IPS DF 4.7 (cell line): ENCODE measurements around the gene LBH.

ENCODE experiments used
- DNase-seq: peaks from one replicate; pipeline ENCODE4 v3.0.0-alpha.2; 2013; ENCODE audit warnings: low spot score; ENCODE audit errors: extremely low read depth

LBH gene

DNA sequence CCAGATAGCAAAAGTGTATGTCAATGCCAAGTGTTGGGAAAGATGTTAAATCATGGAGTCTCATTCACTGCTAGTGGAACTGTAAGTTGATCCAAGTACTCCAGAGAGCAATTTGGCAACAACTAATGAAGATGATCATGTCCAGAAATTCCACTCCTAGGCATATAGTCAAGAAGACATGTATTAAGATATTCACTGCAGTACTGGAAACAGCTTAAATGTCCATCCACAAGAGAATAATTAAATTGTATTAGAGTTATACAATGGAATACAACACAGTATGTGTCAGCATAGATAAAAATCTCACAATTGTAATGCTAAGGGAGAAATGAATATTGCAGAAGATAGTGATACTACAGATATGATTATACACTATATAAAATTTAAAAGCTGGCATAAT lies 15.2 kb upstream of the LBH start:
- DNase-seq = no peak

DNA sequence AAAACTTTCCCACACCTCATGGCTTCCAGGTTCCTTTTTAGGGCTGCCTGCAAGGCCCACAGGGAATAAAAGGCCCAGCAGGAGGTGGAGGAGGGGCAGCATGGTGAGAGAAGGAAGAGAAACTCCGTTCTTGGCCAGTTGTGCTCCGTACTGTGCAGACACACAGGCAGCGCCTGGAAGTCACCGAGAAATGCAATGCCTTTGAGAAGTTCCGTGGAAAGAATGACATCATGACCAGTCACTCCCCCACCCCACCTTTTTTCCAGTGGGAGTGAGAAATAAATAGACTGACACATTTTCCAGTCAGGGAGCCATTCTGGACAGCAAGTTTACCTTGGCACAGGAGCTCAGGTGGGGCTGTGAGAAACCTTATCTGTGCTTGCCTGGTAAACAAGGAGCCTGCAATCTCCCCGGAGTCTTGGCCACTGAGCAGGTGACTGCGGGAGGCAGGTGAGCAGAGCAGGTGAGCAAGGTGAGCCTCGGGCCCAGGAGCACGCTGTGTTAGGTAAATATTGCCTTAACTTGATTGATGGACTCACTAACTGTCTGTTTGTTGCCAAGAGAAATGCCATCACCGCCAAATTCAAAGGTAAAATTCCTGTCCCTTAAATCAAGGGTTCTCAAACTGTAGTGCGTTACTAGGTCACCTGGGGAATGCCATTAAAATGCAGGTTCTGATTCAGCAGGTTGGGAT lies 13.5 kb upstream of the LBH start:
- DNase-seq = no peak

DNA sequence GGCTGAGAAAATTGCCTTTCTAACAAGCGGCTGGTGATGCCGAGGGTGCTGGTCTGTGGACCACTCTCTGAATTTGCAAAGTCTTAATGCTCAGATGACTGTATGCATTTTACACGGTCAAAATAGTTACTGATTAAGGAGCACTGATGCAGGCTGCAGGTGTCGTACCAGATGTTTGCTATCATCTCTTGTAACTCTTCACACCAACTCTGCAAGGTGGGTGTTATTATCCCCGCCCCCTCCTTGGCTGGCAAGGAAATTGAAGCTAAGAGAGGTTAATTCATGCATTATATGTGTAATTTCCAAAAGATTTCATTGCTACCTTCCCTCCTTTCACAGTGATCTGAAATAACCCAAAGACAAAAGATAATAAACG lies 13.0 kb upstream of the LBH start:
- DNase-seq = no peak

DNA sequence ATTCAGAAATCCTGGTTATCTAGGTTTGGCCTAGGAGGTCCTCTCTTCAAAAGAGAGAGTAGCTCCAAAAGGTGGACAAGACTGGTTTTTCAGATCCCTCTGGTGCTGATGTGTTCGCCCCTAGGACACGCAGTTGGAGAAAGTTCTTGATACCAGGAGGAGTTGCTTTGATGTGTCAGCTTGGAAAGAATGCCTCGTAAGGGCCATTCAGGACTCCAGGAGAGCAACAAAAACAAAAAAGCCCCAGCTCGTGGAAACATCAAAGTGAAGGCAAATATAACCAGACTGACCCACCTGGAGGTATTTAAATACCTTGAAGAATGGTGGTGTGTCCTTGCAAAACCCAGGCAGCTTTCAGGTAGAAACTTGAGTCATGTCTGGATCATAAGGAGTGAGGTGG lies 12.5 kb upstream of the LBH start:
- no peak for DNase-seq

DNA sequence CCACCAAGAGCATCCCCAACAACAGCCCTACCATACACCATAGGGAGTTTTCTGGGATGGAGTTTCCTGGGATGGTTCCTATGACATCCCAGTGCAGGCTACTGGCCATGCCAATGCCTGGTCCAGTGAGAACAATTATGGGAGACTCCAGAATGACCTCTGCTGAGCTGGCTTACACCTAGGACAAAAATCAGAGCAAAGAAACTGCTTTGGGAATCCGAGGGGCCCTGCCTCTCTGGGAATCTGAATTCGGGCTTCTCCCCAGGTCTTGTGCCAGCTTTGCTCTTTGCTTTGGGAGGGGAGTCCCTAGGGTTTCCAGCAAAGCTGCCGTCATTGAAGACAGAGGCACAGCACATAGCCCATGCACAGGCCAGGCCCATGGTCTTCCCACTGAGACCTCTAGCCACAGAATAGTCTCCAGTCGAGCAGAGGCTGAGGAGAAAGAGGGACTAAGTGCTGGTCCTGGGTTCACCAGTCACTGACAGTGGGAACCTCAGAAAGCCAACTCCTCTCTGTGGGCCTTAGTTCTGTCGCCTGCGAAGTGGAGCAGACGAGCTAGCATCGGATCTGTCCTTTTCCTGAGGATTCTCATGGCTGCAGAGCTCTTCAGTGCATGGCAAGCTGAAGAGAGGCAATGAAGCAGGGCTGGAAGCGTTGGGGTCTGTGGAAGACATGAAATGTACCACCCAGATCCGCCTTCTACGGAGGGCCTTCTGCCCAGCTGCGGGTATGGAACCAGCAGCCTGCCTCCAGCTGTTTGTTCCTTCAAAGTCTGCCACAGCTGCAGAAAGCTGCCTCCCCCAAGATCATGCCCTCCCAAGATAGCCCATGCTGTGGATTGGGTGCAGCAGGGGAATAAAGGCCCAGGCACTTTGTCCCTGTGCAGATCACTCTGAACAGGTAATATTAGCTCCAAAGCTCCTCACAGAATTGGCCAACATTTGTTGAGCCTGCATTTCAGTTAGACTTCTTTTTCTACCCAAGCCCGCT lies 11.2 kb upstream of the LBH start:
- DNase-seq = no peak

DNA sequence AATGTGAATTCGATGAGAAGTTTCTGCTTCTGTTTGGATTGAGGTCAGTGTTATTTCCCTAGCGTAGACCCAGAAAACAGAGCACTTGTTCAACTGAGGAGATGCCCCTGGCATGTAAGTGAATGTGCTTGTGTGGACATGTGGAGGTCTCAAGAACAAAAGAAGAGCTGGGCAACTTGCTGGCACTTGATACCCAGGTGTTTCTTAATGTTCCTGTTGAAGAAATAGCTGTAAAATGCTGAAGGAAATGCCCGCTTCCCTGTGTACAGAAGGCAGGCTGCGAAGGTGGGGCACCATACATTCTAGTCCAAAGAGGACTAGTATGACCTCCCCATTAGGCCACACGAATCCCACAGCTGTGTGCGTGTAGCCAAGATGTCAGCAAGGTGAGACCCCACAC lies 9.8 kb upstream of the LBH start:
- DNase-seq = no peak

DNA sequence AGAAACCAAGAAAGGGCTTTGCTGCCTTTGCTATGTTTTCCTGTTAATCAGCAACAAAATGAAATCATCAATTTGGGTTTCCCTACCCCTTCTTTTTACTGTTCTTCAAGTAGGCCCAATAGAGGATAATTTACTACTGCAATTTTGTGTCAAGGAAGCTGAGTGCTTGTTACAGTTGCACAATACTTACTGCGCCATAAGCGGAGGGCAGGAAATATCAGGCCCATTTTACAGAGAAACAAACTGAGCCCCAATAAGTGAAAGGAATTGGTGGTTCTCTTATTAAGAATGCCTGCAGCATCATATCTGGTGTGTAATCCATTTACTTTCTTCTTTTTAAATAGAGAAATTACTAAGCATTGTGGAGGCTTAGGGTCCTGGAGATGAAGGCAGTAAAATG lies 9.3 kb upstream of the LBH start:
- no peak for DNase-seq

DNA sequence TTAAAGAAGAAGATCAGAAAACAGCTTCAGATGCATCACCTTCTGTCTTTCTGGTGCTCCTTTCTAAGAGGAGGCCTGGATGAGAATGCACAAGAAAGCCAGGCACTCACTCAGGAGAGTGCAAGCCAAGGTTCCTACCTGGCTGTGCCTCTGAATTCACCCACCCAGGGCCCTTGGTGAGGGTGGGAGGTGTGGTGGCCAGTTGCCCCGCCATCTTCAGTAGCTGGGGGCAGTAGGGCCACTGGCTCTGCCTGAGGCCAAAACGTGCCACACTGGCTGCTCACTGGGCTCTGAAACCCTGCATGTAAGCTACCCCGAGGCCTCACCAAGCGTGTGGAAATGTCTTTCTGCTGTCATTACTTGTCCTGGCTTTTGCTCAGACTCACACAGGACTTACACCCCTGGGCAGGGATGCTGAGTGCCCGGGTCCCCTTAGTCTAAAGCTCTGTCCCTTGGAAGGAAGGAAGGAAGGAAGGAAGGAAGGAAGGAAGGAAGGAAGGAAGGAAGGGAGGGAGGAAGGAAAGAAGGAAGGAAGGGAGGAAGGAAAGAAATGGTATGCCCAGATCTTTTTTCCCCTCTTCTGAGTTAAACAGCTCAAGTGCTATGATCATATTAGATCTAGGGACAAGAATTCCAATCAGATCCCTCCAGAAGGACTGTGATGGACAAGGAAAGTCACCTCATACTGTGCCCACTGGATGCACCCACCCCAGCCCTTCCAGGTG lies 8.5 kb upstream of the LBH start:
- DNase-seq = no peak

DNA sequence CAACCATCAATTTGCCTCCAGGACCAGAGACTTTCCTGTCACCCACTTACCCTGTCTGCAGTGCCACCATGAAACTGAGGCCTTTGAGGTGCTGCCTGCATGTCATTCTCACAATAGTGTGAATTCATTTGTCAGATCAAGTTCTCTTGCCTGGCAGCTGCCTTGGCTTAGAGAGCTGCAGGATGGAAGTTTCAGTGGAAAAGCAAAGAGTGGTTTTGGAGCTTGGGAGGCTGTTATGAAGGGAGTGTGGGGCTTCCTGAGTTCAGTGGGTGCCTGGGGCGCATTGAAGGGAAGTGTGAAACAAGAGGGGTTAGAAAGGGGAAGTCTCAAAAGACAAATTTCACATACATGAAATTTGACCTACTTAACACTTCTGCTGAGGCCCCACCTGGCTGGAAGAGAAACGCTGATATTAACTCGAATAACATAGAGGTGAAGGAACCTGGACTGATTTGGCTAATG lies 7.9 kb upstream of the LBH start:
- DNase-seq = no peak

DNA sequence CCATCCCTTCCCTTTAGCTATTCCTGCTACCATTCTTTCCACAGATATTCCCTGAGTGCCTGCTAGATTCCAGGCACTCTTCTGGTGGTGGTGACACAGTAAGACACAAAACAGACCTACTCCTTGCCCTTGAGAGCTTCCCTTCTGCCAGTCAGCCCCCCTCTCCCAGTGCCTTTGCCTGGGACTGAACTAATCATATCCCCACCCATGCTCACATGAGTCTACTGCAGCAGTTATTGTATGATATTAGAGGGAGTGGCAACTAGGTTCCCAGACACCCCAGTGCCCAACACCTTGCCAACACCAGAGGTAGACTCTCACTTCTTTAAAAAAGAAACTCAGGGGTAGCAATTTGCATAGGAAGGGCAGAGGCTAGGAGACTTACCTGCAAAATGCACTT lies 7.2 kb upstream of the LBH start:
- no peak for DNase-seq

DNA sequence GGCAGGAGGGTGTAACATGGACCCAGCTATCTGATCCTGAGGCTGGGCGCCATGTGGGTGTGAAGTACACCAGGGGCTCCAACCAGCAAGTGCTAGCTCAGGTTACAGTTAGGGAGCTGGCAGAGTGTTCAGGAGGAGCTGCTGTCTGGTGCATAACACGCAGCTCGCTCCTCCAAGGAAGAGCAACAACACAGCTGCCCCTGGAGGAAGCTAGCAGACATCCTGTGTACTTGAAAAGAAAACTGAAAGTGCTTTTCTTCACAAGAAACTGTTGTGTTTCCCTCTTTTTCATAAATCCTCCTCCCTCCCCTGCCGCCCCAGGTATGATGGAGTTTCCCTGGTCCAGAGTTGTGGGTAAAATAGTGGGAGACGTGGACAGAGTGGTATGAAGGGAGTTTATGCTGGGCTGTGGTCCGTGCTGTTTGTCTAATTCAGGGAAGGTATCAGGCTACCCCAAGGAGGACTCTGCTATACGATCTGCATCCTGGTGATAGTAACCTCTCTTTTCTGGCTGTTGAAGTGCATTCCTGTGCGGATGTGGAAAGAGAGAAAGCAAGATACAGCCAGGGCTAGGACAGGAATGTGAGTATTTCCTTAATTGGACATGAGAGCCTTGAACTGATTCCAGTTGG lies 6.1 kb upstream of the LBH start:
- no peak for DNase-seq

DNA sequence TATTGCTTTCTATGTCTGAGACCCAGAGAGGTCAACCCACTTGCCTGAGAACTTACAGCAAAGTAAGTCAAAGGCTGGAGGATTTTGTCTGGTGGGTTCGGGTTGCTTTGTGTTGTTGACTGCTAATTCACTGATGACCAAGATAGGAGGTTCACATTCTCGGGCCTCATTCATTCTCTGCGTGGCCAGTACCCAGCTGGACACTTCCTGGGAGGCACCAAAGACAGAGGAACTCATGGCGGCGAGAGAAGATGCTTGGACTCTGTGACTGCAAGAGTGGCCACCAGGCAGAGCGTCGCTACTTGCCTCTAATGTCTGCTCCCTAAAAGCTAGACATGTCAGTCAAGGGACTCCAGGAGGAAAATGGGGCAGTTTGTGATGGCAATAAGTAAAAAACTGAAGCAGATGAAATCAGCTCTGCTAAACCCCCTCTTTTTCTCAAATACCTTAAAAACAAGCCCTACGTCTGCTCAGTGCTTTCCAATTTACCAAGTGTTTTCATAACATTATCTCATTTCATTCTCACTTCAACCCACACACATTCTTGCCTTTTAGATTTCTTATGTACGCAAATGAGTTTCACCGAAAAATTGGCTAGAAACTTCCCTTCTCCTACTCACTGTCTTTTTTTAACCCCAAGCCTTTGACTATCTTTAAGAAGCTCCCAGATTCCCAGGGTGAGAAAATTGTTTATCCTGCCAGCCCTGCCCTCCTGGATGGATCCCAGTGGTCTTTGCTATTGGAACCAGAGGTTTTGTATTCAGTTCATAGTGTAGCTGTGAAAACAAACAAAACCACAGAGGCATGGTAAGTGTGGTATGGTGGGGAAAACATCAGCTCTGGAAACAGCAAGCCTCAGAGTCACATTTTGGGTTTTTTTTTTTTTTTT lies 4.9 kb upstream of the LBH start:
- no peak for DNase-seq

DNA sequence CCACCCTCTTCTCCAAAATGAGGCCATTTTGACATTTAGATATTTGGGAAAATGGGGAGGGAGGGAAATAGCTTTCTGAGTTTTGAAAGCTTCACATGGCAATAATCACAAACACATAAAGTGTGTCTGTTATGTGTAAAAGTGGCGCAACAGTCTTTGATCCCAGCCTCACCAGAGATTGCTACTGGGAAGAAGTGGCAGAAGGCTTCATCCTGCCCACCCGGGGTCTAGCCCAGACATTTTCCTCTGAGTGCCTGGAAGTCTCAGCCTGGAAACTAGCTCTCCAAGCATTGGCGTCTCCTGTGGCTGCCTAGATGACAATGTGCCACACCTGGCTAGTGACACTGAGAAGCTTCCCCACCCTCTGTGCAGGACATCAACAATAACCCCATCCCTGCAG lies 1.7 kb upstream of the LBH start:
- DNase-seq = no peak

DNA sequence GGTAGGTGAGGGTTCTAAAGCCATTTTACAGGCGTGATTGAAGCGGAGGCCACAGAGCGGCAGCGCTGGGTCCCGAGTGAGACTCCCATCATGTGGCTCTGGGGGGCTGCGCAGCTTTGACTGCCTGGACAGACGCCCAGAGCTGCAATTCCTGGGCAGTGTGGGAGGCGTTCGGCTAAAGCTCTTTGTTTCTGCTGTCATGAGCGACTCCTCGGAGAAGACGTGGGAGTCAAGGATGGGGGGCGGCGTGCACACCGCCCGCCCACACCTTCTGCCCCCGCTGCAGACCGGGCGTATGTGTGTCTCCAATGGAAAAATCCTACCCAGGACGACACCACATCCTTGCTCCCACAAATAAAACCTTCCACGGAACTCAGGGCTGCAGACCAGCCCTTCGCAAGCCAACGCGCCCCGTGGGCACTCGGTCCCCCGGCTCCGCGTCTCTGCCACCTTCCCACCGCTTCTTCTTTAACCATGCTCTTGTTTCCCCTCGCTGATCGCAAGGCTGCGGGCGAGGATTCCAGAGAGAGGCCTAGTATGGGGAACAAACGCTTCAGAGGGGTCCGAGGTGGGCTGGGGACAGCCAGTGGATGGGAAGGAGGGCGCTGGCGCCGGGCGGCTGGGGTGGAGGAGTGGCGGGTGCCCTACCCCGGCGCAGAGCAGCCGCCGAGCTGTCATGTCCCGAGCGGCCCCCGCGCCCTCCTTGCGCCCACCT lies 680 bp upstream of the LBH start:
- DNase-seq = no peak

DNA sequence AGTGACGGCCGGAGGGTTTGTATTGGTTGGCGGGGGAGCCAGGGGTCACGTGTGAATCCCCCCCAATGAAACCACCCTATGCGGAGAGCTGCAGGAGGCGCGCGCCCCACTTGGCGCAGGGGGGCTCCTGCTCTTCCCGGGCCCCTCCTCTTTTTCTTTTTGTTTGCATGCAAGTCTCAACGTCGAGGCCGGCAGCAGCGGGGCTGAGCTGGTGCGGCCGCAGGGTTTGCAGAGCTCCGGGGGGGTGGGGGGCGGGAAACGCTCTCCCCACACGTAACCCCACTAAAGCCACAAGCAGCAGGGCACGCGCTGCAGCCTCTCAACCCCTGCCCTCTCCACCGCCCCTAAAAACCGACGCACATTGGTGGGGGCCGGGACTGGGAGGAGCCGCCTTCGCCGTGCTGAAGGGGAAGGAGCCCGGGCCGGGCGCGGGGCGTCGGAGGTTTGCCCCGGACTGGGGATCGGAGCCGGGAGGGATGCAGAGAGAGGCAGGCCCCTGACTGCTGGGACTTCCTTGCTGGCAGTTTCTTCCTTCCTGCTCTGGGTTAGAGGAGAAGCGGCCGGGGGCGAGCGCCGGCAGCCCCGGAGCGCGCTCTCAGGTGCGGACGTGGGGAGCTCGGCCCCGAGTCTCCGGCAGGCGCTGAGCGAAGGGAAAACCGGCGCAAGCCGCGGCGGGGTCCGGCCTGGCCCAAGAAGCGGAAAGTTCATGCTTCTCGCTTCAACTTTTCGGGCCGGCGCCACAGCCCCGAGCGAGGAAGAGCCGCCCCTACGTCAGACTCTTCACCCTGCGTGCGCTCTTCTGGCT lies 864 bp downstream of the LBH start:
- no peak for DNase-seq

DNA sequence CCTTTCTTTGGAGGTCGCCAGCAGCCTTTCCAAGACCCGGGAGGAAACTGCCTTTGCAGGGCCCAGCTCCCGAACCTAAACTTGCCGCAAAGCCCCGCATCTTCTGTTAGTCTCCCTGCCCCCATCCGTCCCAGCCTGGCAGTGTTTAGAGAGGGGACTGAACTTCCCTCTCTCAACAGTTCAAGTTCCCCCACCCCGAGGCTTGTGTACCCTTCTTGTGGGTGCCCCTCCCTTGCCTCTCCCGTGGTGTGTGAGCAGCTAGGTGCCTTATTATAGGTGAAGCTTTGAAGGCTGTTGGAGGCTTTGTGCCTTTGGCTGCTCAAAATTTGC lies 1.4 kb downstream of the LBH start:
- DNase-seq = no peak

DNA sequence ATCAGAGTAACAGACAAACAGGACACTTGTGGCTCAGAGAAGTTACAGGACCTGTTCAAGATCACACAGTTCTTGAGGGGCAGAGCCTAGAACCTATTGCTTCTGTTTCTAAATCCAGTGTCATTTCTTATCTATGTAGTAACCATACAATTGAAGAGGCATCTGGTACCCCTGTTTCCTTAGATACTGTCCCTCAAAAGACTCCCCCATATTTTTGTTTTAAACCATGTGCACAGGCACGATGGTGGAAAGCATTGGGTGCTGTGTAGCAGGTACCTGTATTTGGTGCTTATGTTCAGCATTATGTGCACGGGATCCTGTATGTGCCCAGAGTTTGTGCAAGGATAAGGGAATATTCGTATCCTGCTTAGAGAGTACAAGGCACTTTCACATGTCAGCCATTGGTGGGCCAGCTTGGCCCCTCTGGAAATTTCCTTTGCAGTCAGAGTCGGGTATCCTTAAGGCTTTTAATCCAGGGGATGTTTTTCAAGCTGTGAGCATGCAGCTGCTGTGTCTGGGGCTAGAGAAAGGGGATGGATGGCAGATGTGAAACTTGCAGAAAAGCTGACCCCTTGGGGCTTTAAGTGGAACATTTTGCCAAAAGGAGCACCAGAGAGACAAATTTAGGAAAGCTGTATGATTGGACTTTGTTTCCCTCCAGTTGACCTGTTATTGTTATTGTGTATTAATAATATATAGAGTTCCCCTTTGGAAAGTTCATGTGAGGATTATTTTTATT lies 2.1 kb downstream of the LBH start:
- DNase-seq = no peak

DNA sequence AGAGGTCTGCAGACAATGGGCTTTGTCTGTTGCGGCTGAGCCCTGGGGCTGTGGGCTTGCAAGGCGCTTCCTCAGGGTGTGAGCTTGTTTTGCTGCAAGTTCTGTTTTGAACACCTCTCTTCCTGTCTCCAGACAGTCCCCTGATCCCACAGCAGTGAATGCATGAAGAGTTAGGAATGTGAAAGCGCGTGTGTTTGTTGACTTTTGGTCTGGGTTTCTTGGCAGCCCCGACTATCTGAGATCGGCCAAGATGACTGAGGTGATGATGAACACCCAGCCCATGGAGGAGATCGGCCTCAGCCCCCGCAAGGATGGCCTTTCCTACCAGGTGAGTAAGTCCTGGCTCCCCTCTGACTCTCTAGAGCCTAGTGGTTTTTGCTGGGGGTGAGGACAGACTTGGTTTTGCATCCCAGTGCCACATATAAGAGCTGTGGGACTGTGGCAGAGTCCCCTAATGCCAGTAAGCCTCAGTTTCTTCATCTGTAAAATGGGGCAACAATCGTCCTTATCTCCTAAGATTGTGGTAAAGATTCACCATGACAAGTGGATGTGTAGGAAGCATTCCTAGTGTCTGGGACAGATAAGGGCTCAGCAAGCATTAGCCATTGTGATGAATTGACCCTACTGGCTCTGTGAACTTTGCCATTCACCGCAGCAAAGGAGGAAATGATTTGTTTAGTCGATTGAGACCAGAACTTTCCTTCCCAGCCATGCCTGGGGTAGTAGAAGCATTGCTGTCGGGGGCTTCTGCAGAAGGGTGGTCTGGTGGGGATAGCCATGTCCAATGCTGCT lies 3.0 kb downstream of the LBH start:
- DNase-seq = no peak
